ENCODE results near the gene LHX2. TPM values are rescaled to one million over a fixed set of nuclear protein-coding genes. Genes with fewer than 3 reads are reported as not detected.

LHX2 gene
- total RNA-seq, 1 donor, result not detected

- TF ChIP-seq CTCF (IDR thresholded peaks at IDR 0.05; ENCODE audit: insufficient read depth, low read length), result no peak
Observed at GRCh38 chr9:124022201-124023121, 10.9 kb downstream of the LHX2 start.

GRCh38 chr9:124024107-124024506 is 12.5 kb downstream of the LHX2 start:
- TF ChIP-seq CTCF (IDR thresholded peaks at IDR 0.05; ENCODE audit: insufficient read depth, low read length), result no peak
- DNase-seq (ENCODE audit: low read depth), result no peak
- no peak overlapping the region for H3K4me3 ChIP-seq (ENCODE audit: low read depth, low read length)

More at GRCh38 chr9:124022201-124023121, 10.9 kb downstream of the LHX2 start:
- no peak overlapping the region for H3K4me3 ChIP-seq (ENCODE audit: low read depth, low read length)
- DNase-seq (ENCODE audit: low read depth), result no peak

- TF ChIP-seq CTCF (IDR thresholded peaks at IDR 0.05; ENCODE audit: insufficient read depth, low read length), result no peak
- H3K4me3 ChIP-seq (ENCODE audit: low read depth, low read length), result no peak overlapping the region
- DNase-seq (ENCODE audit: low read depth), result no peak
Observed at GRCh38 chr9:124029617-124030016, 18.0 kb downstream of the LHX2 start.

GRCh38 chr9:124030969-124031451 is 19.4 kb downstream of the LHX2 start:
- DNase-seq (ENCODE audit: low read depth), result no peak
- no peak overlapping the region for H3K4me3 ChIP-seq (ENCODE audit: low read depth, low read length)
- no peak for TF ChIP-seq CTCF (IDR thresholded peaks at IDR 0.05; ENCODE audit: insufficient read depth, low read length)

- TF ChIP-seq CTCF (IDR thresholded peaks at IDR 0.05; ENCODE audit: insufficient read depth, low read length), result no peak
- no peak for DNase-seq (ENCODE audit: low read depth)
- no peak overlapping the region for H3K4me3 ChIP-seq (ENCODE audit: low read depth, low read length)
Observed at GRCh38 chr9:124032247-124032646, 20.7 kb downstream of the LHX2 start.

- TF ChIP-seq CTCF (IDR thresholded peaks at IDR 0.05; ENCODE audit: insufficient read depth, low read length), result no peak
- no peak for DNase-seq (ENCODE audit: low read depth)
- H3K4me3 ChIP-seq (ENCODE audit: low read depth, low read length), result no peak overlapping the region
Observed at GRCh38 chr9:124033348-124033747, 21.8 kb downstream of the LHX2 start.

Data from fibroblast of the aortic adventitia (primary cell).